Stimulated activated CD8-positive, alpha-beta memory T cell treated with anti-CD3 and anti-CD28 coated beads, Interleukin-15, amount 100 ng/mL, for 4 hours (primary cell): ENCODE measurements around the gene ZFHX3.

Experiments used
- DNase-seq, 2 donors: peaks; one replicate each; pipeline ENCODE4 v3.0.0-alpha.2; 2020; ENCODE audit warnings: low read depth in 2 of 2

ZFHX3 gene

GRCh38 chr16:73069581-73070262 is 21.8 kb upstream of the ZFHX3 start:
- no peak for DNase-seq

GRCh38 chr16:73068541-73069401 is 20.8 kb upstream of the ZFHX3 start:
- DNase-seq: no peak

GRCh38 chr16:73067671-73068540 is 20.0 kb upstream of the ZFHX3 start:
- no peak for DNase-seq

- no peak for DNase-seq
These were observed 19.2 kb upstream of the ZFHX3 start for GRCh38 chr16:73066927-73067670.

GRCh38 chr16:73066331-73066926 is 18.5 kb upstream of the ZFHX3 start:
- no peak for DNase-seq

DNA sequence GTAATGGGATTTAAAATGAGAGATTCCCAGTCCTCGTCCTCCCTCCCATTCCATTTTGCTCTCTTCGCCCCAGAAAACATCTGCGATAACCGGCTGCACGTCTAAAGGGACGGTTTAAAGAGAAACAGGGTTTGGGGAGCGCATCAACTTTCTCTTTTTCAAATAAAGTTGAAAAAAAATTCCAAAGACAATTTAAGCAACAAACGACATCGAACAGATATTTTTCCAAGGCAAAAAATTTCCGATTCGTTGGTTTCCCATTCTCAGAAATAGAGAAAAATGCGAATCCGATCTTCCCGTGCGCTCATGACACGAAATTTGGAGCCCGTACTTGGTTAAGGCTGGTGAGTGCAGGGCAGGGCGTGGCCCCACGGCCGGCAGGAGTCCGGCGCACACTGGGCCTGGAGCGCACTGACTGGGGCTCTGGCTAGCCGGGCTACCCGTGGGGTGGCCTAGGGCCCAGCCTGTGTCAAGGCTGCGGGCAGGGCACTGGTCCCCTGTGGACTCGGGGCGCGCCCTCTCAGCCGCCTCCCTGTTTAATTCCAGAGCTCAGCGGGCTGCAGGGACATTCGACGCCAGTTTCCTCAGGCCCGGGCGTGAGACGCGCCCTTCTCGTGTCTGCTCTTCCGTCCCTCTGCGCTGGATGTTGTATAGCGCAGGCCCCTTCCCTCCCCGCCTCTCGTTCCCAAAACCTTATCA is 17.9 kb upstream of the ZFHX3 start:
- no peak for DNase-seq

DNA sequence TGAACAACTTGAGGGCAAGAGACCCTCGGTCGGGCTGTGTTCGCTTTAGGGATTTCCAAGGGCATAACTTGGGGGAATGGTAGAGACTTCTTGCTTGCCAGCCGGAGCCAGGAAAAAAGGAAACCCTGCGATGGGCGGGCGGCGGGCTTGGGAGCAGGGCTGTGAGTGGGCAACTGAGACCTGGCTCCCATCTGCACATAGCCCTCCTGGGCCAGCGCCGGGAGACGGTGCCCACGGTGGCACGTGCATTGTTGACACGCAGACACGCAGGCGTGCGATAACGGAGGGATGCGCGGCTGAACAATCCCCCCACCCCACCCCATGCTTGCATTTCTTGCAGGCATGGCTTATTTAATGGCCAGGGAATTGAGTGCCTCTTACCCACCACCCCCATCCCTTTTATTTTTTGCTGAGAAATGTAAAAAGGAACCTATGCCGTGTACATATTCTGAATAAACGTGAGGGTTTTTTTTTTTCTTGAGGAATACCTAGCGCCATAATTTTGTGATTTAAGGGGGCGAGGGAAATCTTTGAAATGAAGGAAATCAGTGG is 17.1 kb upstream of the ZFHX3 start:
- no peak for DNase-seq

DNA sequence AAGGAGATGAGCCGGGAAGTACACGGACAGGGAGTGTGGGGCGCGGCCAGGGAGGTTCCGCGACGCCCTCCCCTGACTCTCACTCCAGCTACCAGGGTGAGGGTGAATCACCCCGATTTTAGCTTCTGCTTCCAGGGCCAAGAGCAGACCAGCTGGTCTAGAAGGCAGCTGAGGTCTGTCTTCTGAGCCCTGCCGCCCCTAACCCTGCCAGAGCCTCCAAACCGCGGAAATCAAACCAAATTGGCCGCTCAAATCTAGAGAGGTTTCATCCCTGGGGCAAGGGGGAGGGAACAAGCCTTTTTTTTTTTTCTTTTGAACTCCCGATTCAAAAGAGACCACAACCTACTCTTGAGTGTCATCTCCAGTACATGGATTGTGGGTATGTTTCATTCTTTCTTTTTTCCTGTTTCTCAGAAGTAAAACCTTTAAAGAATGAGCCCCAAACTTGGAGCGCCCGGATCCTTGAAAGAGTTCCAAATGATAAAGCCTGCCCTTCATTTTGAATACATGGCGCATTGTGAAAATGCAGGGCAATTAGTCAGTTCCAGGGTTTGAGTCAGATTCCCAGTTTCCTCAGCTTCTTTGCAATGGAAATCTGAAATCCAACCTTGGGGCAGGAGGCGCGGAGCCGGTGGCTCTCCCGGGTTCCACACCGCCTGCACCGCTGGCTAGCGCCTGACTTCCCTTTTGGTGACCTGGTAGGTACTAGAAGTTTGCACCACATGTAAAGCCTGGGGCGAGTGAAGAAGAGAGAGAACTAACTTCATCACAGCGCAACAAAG is 16.5 kb upstream of the ZFHX3 start:
- DNase-seq: no peak

- no peak for DNase-seq
These were observed 15.9 kb upstream of the ZFHX3 start for GRCh38 chr16:73063854-73064211.

GRCh38 chr16:73062743-73063733 is 15.1 kb upstream of the ZFHX3 start:
- no peak for DNase-seq

DNA sequence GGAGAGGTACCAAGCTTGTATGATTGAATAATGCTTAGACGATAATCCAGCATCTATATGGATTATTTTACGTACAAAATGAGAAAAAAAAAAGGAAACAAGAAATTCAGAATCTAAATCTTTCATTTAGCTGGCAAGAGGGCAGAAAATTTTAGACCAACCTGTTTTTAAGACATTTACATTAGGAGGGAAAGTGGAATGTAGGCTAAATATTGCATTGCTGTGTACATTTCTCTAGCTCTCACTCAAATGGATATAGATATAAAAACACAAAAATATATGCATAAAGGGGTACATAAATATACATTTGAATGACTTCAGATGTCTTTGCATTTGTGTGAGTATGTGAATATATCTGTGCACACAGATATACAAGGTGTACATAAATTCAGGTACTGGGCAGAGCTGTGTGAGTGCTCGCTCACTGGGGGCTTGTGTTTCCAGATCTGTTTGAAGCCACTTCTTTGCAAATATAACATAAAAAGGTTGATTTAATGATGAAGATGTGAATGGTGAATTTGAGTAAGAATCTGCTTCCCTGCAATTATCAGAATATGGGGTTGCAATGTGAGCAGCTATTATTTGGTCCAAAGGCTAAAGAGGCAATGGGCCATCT is 14.2 kb upstream of the ZFHX3 start:
- no peak for DNase-seq

DNA sequence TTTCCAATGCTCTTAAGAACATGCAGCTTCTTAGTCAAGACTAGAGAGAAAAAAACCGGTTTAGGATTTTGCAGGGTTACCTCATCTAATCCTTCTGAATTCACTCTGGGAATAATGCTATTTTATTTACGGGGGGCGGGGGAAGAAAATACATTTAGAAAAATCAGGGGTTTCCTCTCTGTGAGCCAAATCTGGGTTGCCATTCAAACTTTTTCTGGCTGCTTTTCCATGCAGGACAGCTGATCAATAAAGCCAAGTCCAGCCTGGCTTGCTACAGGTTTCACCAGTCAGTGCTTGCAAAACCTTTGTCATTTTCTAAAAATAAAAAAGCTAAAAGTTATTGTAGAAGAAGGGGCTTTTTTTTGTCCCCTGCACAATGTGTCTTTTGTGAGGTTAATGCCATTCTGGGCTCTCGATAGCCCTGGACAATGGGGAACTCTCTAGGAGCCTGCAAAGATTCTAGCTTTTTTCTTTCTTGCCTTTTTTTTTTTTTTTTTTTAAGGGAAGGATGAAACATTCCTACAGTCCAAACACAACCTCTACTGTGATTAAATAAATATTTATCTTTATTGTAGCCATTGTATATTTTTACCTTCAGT is 13.1 kb upstream of the ZFHX3 start:
- no peak for DNase-seq

- no peak for DNase-seq
These were observed 12.1 kb upstream of the ZFHX3 start for GRCh38 chr16:73059779-73060615.

- DNase-seq: no peak
These were observed 10.9 kb upstream of the ZFHX3 start for GRCh38 chr16:73058616-73059409.

- no peak for DNase-seq
These were observed 10.3 kb upstream of the ZFHX3 start for GRCh38 chr16:73058221-73058615.
